HepG2 (cell line): ENCODE results near the gene ABHD15. TPM values are rescaled to one million over a fixed set of nuclear protein-coding genes. Genes with fewer than 3 reads are reported as not detected.
A peak's percentile ranks its signal among the peaks of the same experiment; 100 is the strongest.

Experiments used
- BHLHE40 ChIP-seq: IDR thresholded peaks from 2 replicates; pipeline ENCODE4 v1.6.1; 2011; ENCODE audit warnings: low read length, improper control_type of control experiment
- HNF4G ChIP-seq, 2 experiments: sonication (generic) in 1 of 2; formaldehyde crosslinking in 1 of 2; IDR thresholded peaks; 2 replicates each; pipeline versions ENCODE4 v1.4.0 to v1.6.1; 2011 to 2020; ENCODE audit warnings: borderline replicate concordance in 2 of 2, low read depth in 2 of 2, mild to moderate bottlenecking in 2 of 2, low read length in 1 of 2, missing genetic modification reagents in 1 of 2, moderate library complexity in 1 of 2
- HNRNPLL ChIP-seq: fragments of 200-400 bp; formaldehyde crosslinking; IDR thresholded peaks from 2 replicates; pipeline ENCODE4 v1.6.1; 2017; ENCODE audit warnings: mild to moderate bottlenecking, low read depth, low read length; ENCODE audit not compliant: poor library complexity, severe bottlenecking
- HOXA7 ChIP-seq: sonication (generic); formaldehyde crosslinking; IDR thresholded peaks from 2 replicates; pipeline ENCODE4 v1.8.1; 2022; ENCODE audit warnings: mild to moderate bottlenecking, missing genetic modification reagents, moderate library complexity
- KDM4B ChIP-seq: sonication (generic); formaldehyde crosslinking; IDR thresholded peaks from 2 replicates; pipeline ENCODE4 v1.4.0; 2020; ENCODE audit warnings: missing genetic modification reagents
- MED13 ChIP-seq: sonication (generic); formaldehyde crosslinking; IDR thresholded peaks from 2 replicates; pipeline ENCODE4 v1.5.0; 2020; ENCODE audit warnings: missing genetic modification reagents
- POLR2A ChIP-seq, 2 experiments: IDR thresholded peaks; 2 replicates each; pipeline ENCODE4 v1.6.1; 2011; ENCODE audit warnings: low read depth in 2 of 2, low read length in 2 of 2, mild to moderate bottlenecking in 1 of 2, moderate library complexity in 1 of 2; ENCODE audit not compliant: insufficient read depth in 1 of 2
- POLR2G ChIP-seq: fragments of 200-400 bp; formaldehyde crosslinking; IDR thresholded peaks from 2 replicates; pipeline ENCODE4 v1.6.1; 2018; ENCODE audit warnings: mild to moderate bottlenecking, low read depth, low read length, moderate library complexity
- RBM39 ChIP-seq: fragments of 200-400 bp; formaldehyde crosslinking; IDR thresholded peaks from one replicate; pipeline ENCODE4 v1.6.1; 2018; ENCODE audit warnings: antibody characterized with exemption, mild to moderate bottlenecking, low read depth, low read length; ENCODE audit not compliant: poor library complexity, severe bottlenecking
- RFXAP ChIP-seq: sonication (generic); formaldehyde crosslinking; IDR thresholded peaks from 2 replicates; pipeline ENCODE4 v1.4.0; 2020; ENCODE audit warnings: missing genetic modification reagents, borderline replicate concordance
- RXRB ChIP-seq: IDR thresholded peaks from 2 replicates; pipeline ENCODE4 v1.6.1; 2016; ENCODE audit warnings: borderline replicate concordance, missing genetic modification reagents, missing compliant biosample characterization
- SOX13 ChIP-seq, 3 experiments: fragments of 450-650 bp in 1 of 3; sonication (generic) in 1 of 3; formaldehyde crosslinking in 1 of 3; IDR thresholded peaks in 2 of 3; conservative IDR thresholded peaks in 1 of 3; 2 replicates each; pipeline versions ENCODE4 v1.5.0 to v1.6.1; 2016 to 2020; ENCODE audit warnings: antibody characterized with exemption in 1 of 3, mild to moderate bottlenecking in 1 of 3, missing compliant biosample characterization in 1 of 3, missing genetic modification reagents in 1 of 3, moderate library complexity in 1 of 3
- ZFYVE20 ChIP-seq: sonication (generic); formaldehyde crosslinking; IDR thresholded peaks from 2 replicates; pipeline ENCODE4 v1.8.0; 2023; ENCODE audit warnings: low read depth, mild to moderate bottlenecking, moderate library complexity, missing genetic modification reagents, borderline replicate concordance
- ZNF546 ChIP-seq: sonication (generic); formaldehyde crosslinking; conservative IDR thresholded peaks from 2 replicates; pipeline ENCODE4 v1.8.1; 2023; ENCODE audit warnings: mild to moderate bottlenecking, missing genetic modification reagents
- ZNF674 ChIP-seq: sonication (generic); formaldehyde crosslinking; IDR thresholded peaks from 2 replicates; pipeline ENCODE4 v1.5.0; 2020; ENCODE audit warnings: low read depth, mild to moderate bottlenecking, missing genetic modification reagents
- ZNF766 ChIP-seq: sonication (generic); formaldehyde crosslinking; IDR thresholded peaks from 2 replicates; pipeline ENCODE4 v1.5.0; 2020; ENCODE audit warnings: missing genetic modification reagents, borderline replicate concordance
- ZNF841 ChIP-seq: sonication (generic); formaldehyde crosslinking; IDR thresholded peaks from 2 replicates; pipeline ENCODE4 v1.8.1; 2023; ENCODE audit warnings: missing genetic modification reagents, borderline replicate concordance
- polyA plus RNA-seq, 8 experiments: library from polyadenylated mRNA; depleted of rRNA in 3 of 8; stranded (reverse) in 7 of 8; unstranded in 1 of 8; fragments of >200 nt; fragmentation: Illumina TruSeq in 4 of 8; extraction: Trizol in 4 of 8; gene quantifications; 2 replicates each; pipeline versions ENCODE4 v1.2.1 to v1.2.3, GENCODE V29; 2011 to 2016; ENCODE audit warnings: low read depth in 4 of 8, missing spikeins in 1 of 8, mixed read lengths in 1 of 8; ENCODE audit not compliant: insufficient read depth in 1 of 8
- total RNA-seq, 5 experiments: library from RNA; depleted of rRNA; stranded (reverse); fragments of >200 nt; fragmentation: Illumina TruSeq; extraction: Trizol; gene quantifications; 2 replicates each; pipeline ENCODE4 v1.2.3, GENCODE V29; 2016; ENCODE audit warnings: low read depth in 1 of 5
- TF ChIP-seq, protein P1 (sequence below): IDR thresholded peaks from 2 replicates; pipeline ENCODE4 v1.6.1; 2016; ENCODE audit warnings: mild to moderate bottlenecking, missing biosample characterization, missing genetic modification reagents
- TF ChIP-seq, protein P2 (sequence below): sonication (generic); formaldehyde crosslinking; IDR thresholded peaks from 2 replicates; pipeline ENCODE4 v1.4.0; 2020; ENCODE audit warnings: mild to moderate bottlenecking, missing genetic modification reagents
- TF ChIP-seq, protein P3 (sequence below): sonication (generic); formaldehyde crosslinking; IDR thresholded peaks from 2 replicates; pipeline ENCODE4 v1.8.0; 2022; ENCODE audit warnings: low read depth, missing genetic modification reagents
- TF ChIP-seq, protein P4 (sequence below): sonication (generic); formaldehyde crosslinking; conservative IDR thresholded peaks from 2 replicates; pipeline ENCODE4 v1.8.0; 2022; ENCODE audit warnings: low read depth, missing genetic modification reagents

Gene ABHD15
- total and polyA plus RNA-seq, 2 of the 13 experiments (the other 11 are each of a cell fraction or from before 2014, with no cell fraction given): 2.4 to 7.7 TPM

DNA sequence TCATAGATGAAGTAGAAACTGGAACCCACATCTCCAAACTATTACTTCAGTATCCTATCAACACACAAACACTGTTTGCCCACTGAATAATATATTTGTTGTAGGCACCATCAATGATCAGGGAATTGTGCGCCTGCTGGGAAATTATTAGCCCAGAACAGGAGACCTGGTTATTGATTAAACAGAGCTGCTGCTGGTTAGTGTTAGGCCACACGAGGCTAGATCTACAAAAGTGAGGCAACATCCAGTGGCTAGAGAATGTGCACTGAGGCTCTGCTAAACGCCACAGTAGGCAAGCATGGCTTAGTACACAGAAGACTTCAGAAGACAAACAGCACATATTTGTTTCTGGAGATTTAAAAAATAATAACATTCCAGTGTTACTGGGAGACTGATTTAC, 11.0 kb downstream of the ABHD15 start (continued):
- TF ChIP-seq BHLHE40 (0 out of 2 replicates have a peak, but pooled peaks have one; percentile 50), RFXAP (no peak), RXRB (CRISPR knock-in tag) (peak; percentile 73), HOXA7 (no peak), HNF4G (IDR thresholded peaks at IDR 0.05; ENCODE audit: borderline replicate concordance, low read depth, low read length) (no peak), HNF4G (CRISPR knock-in tag; IDR thresholded peaks at IDR 0.05; ENCODE audit: borderline replicate concordance, low read depth) (no peak), SOX13 (IDR thresholded peaks at IDR 0.05) (no peak), SOX13 (CRISPR knock-in tag; conservative IDR thresholded peaks at IDR 0.05 in 1 of 2, IDR thresholded peaks at IDR 0.05 in 1 of 2) (peak in 1 of 2 experiments; percentile 57; a peak in 1 of 4 replicates), POLR2A (IDR thresholded peaks at IDR 0.05; ENCODE audit: insufficient read depth in 1 of 2, low read depth in 2 of 2, low read length in 2 of 2) (no peak), HNRNPLL (no peak), MED13 (CRISPR knock-in tag) (no peak), ZNF546 (CRISPR knock-in tag) (no peak), ZNF841 (CRISPR knock-in tag) (no peak), ZNF766 (CRISPR knock-in tag) (no peak), POLR2G (no peak), ZNF674 (no peak), ZFYVE20 (CRISPR knock-in tag) (no peak), RBM39 (no peak), KDM4B (no peak)
- TF ChIP-seq, protein P1, sequence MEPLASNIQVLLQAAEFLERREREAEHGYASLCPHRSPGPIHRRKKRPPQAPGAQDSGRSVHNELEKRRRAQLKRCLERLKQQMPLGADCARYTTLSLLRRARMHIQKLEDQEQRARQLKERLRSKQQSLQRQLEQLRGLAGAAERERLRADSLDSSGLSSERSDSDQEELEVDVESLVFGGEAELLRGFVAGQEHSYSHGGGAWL: no peak
- TF ChIP-seq, protein P2, sequence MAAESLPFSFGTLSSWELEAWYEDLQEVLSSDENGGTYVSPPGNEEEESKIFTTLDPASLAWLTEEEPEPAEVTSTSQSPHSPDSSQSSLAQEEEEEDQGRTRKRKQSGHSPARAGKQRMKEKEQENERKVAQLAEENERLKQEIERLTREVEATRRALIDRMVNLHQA (CRISPR knock-in tag): no peak
- TF ChIP-seq, protein P3, sequence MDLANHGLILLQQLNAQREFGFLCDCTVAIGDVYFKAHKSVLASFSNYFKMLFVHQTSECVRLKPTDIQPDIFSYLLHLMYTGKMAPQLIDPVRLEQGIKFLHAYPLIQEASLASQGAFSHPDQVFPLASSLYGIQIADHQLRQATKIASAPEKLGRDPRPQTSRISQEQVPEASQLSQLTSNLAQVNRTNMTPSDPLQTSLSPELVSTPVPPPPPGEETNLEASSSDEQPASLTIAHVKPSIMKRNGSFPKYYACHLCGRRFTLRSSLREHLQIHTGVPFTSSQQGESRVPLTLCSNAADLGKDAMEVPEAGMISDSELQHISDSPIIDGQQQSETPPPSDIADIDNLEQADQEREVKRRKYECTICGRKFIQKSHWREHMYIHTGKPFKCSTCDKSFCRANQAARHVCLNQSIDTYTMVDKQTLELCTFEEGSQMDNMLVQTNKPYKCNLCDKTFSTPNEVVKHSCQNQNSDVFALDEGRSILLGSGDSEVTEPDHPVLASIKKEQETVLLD: no peak
- TF ChIP-seq, protein P4, sequence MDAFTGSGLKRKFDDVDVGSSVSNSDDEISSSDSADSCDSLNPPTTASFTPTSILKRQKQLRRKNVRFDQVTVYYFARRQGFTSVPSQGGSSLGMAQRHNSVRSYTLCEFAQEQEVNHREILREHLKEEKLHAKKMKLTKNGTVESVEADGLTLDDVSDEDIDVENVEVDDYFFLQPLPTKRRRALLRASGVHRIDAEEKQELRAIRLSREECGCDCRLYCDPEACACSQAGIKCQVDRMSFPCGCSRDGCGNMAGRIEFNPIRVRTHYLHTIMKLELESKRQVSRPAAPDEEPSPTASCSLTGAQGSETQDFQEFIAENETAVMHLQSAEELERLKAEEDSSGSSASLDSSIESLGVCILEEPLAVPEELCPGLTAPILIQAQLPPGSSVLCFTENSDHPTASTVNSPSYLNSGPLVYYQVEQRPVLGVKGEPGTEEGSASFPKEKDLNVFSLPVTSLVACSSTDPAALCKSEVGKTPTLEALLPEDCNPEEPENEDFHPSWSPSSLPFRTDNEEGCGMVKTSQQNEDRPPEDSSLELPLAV (CRISPR knock-in tag): no peak
